ENCODE measurements around the gene MIGA2.
"Not testable (repeated sequence)": the region's sequence is repeated elsewhere in the genome, so short reads cannot be mapped to it uniquely, and the experiment has no call there.

The MIGA2 gene

DNA sequence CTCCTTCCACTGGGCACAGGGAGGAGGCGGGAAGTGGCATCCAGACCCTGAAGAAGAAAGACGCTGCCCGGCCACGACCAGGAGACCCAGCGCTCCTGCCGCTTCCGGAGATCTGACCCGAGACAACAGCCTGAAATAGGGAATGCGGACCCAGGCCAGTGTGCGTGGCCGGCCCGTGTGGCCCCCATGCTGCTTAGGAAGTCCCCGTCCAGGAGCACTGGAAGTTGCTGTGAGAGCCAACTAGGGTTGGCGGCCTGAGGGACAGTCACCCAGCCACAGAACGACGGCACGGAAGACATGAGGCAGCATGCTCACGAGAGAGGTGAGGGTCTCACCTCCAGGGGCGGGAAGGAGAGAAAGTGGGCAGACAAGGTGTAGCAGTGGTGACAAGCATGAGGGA, 25.3 kb upstream of the MIGA2 start:
- no peak for DNase-seq (ENCODE audit: low spot score)

DNA sequence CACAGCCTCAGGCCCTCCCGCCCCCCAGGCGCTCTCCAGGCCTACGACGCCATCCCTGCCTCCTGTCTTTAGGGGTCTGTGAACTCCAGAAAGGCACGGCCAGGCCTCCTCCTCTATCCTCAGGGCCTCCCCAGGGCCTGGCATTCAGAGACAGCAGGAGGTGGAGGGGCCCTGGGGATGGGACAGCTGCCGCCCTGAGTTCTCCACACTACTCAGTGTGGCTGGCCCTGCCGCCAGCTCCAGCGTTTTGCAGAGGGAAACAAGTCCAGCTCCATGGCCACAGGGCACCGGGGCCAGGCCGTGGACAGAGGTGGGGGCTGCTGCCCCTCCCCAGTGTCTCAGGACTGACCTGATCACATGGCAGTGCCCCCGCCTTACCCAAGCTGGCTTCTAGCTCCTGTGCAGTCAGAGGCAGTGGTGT, 24.7 kb upstream of the MIGA2 start:
- no peak for DNase-seq (ENCODE audit: low spot score)

GRCh38 chr9:129012343-129012742, 24.1 kb upstream of the MIGA2 start:
- DNase-seq (ENCODE audit: low spot score) = no peak

GRCh38 chr9:129012893-129013448, 23.5 kb upstream of the MIGA2 start:
- no peak for DNase-seq (ENCODE audit: low spot score)

GRCh38 chr9:129013674-129014073, 22.8 kb upstream of the MIGA2 start:
- no peak for DNase-seq (ENCODE audit: low spot score)

- DNase-seq (ENCODE audit: low spot score) = no peak
These were observed 22.3 kb upstream of the MIGA2 start for GRCh38 chr9:129014124-129014523.

DNA sequence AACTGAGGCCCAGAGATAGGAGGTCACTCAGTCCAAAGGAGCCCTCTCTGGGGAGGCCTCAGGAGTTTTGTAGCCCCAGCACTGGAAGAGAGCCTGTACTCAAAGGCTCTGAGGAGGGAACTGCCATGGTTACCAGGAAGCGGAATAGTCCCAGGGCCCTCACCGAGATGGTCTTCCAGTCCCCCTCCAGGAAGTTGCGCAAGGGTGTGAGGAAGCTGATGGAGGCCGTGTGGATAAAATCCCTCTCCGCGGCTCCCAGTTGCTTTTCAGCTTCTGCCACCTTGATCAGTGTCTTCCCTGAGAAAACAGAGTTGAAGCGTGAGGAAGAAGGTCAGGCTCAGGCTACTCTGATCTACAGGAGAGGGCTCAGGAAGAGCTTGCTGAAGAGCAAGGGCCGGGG, 21.8 kb upstream of the MIGA2 start:
- DNase-seq (ENCODE audit: low spot score) = no peak

- DNase-seq (ENCODE audit: low spot score) = no peak
These were observed 15.3 kb upstream of the MIGA2 start for GRCh38 chr9:129021091-129021490.

GRCh38 chr9:129022037-129022436, 14.4 kb upstream of the MIGA2 start:
- DNase-seq (ENCODE audit: low spot score) = no peak

- peak; percentile 75 for DNase-seq (ENCODE audit: low spot score)
These were observed 13.2 kb upstream of the MIGA2 start for GRCh38 chr9:129023036-129023907.

- no peak for DNase-seq (ENCODE audit: low spot score)
These were observed 12.6 kb upstream of the MIGA2 start for GRCh38 chr9:129023908-129024233.

DNA sequence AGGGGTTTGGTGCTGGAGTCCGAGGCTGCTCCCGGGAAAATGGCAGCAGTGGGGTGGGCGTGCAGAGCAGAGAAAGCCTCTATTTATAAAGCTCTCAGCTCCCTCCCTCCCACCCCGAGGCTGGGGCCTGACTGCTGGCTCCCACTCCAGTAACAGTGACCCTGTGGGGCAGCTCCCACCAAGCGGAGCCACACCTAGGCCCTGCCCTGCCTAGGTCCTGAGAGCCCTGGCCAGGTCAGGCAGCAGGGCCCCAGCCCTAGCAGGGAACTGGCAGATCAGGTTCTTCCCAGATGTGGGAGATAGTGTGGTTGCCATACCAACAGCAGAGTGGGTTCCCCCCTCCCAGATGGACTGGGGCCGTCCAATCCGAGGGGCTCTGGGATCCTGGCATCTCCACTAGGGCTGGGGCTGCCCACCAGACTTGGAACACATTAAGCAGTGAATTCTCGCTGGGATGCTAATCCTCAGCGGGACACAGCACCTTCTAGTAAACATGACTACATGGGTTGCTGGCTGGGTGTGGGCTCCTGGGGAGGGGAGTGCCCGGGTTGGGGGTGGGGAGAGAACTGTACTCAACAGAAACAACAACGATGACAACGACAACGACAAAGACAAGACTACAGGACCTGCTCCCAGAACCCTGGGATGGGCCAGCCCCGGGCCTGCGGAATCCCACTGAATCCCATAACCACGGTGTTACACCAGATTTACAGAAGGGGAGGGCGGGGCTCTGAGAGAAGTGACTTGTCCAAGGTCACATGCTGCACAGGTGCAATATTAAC, 9.8 kb upstream of the MIGA2 start:
- peak; percentile 55 for DNase-seq (ENCODE audit: low spot score)

- peak; percentile 58 for DNase-seq (ENCODE audit: low spot score)
These were observed 9.2 kb upstream of the MIGA2 start for GRCh38 chr9:129027224-129027684.

DNA sequence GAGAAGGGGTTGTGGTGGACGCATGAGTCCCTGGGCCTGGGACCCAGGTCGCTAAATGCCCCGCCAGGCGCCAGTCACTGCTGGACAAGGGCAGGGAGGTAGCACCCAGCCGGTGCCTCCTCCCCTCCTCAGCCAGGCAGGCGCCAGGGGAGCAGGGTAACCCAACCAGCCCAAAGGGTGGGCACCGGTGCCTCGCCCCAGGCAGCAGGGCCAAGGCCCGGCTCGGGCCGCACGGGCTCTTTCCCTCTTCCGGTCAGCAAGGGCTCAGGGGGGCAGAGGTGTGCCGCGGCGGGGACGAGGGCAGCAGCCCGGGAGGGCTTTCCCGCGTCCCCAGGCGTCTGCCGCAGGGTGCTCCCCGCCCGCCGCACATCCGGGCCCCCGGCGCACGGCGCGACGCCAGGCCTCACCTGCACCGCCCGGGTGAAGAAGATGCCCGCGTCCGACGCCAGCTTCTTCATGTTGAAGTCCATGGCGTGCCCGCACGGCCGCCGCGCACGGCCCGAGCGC, 8.7 kb upstream of the MIGA2 start:
- DNase-seq (ENCODE audit: low spot score) = peak; percentile 78

GRCh38 chr9:129028192-129028966, 8.0 kb upstream of the MIGA2 start, which contains the start of gene SH3GLB2:
Gene SH3GLB2, minus strand, starts transcription at chr9:129028331. Its CDS starts 177 bp downstream, at chr9:129028154.
- peak; percentile 96 for DNase-seq (ENCODE audit: low spot score)

DNA sequence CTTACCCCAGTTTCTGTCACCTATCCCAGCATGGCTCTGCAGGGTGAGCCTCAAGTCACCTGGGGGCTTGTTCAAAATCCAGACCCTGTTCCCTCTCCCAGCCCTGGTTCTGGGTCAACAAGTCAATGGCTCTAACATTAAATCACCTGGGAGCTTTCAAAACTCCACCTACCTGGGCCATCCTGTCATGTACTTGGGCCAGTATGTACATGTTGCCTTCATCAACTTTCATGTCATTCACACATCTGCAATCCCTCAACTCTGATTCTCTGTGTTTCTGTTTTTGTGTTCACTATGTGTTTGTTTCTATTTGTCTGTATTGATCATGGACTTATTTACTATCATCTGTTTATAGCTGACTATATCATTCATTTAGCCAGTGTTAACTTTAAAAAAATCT, 6.2 kb upstream of the MIGA2 start:
- no peak for DNase-seq (ENCODE audit: low spot score)

DNA sequence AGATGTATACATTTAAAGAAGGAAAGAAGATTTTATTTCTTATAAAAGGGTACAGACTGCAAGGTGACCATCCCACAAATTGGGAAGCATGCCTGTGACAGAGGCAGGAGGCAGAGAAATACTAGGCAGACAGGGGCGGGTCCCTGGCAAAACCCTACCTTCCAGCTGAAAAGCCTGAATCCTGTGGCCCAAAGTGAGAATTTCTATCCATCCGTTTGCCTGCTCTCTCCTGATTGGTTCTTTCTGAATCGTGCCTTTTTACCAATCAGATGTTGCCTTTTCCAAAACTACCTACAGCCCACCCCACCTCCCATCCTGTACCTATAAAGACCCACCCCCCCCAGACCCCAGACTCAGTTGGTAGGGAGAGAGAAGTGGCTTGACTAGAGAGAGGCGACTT, 4.9 kb upstream of the MIGA2 start:
- DNase-seq (ENCODE audit: low spot score) = no peak

DNA sequence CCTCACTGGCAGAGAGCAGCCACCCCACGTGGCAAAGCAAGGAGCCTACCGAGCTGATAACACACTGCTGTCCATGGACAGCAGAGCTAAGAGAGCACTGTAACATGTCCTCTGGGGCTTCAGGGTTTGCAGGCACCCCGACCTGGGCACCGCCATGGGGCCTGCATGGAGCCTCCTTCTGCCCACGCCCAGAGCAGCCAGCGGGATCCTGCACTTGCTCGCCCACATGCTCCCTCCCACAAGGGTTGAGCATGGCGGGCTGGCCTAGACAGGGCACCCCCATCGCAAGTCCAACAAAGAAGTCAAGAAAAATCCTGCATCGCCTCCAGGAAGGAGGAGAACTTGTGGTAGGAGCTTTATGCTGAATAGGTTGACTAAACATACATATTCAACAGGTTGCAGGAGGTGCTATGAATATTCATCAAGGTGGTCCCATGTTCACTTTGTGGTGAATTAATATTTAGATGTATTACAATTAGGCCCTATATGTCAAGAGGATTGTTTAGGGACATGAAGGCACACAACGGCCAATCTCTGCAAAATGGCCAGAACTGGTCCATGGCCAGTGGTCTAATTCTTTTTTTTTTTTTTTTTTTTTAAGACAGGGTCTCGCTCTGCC, 3.8 kb upstream of the MIGA2 start:
- DNase-seq (ENCODE audit: low spot score) = no peak

DNA sequence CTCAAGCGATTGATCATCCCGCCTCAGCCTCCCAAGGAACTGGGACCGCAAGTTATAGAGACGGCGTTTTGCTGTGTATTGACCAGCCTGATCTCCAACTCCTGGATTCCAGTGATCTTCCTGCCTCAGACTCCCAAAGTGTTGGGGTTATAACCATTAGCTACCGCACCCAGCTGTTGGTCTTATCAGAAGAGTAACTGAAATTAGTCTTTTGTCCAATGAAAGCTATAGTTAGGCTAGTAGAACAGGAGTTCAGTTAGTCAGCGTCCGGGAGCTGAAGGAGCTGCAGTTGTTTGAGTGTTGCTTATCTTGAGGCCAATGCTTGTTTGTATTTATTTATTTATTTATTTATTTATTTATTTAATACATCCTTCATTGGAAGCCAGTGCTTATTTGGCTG, 3.2 kb upstream of the MIGA2 start:
- DNase-seq (ENCODE audit: low spot score) = no peak

- not testable (repeated sequence) for DNase-seq (ENCODE audit: low spot score)
These were observed 588 bp upstream of the MIGA2 start for GRCh38 chr9:129035838-129036237.
